GM12801 (cell line): ENCODE measurements around the gene PSAT1.

ENCODE experiments used
- CTCF ChIP-seq: IDR thresholded peaks from one replicate; pipeline ENCODE4 v1.5.1; 2011; ENCODE audit warnings: control low read depth; ENCODE audit not compliant: insufficient read length; ENCODE audit errors: extremely low read depth

Gene PSAT1

GRCh38 chr9:78332381-78332780, 35.5 kb downstream of the PSAT1 start:
- no peak for TF ChIP-seq CTCF

- no peak for TF ChIP-seq CTCF
Measured at GRCh38 chr9:78348848-78349247, 51.9 kb downstream of the PSAT1 start.

- TF ChIP-seq CTCF = no peak
Measured at GRCh38 chr9:78351816-78352215, 54.9 kb downstream of the PSAT1 start.

GRCh38 chr9:78354324-78354973, 57.5 kb downstream of the PSAT1 start:
- no peak for TF ChIP-seq CTCF

- no peak for TF ChIP-seq CTCF
Measured at GRCh38 chr9:78354989-78355388, 58.1 kb downstream of the PSAT1 start.

- no peak for TF ChIP-seq CTCF
Measured at GRCh38 chr9:78356634-78357033, 59.7 kb downstream of the PSAT1 start.

- TF ChIP-seq CTCF = no peak
Measured at GRCh38 chr9:78357165-78357873, 60.4 kb downstream of the PSAT1 start.
